NOMO-1 (cell line): ENCODE measurements around the gene OSBPL2.

ENCODE experiments used
- DNase-seq, 2 experiments: peaks; one replicate each; lab custom pipeline; 2025; ENCODE audit not compliant: unreplicated experiment in 2 of 2; lab: John Stamatoyannopoulos, UW

The OSBPL2 gene

GRCh38 chr20:62248890-62249560, 10.7 kb downstream of the OSBPL2 start:
- DNase-seq = no peak

DNA sequence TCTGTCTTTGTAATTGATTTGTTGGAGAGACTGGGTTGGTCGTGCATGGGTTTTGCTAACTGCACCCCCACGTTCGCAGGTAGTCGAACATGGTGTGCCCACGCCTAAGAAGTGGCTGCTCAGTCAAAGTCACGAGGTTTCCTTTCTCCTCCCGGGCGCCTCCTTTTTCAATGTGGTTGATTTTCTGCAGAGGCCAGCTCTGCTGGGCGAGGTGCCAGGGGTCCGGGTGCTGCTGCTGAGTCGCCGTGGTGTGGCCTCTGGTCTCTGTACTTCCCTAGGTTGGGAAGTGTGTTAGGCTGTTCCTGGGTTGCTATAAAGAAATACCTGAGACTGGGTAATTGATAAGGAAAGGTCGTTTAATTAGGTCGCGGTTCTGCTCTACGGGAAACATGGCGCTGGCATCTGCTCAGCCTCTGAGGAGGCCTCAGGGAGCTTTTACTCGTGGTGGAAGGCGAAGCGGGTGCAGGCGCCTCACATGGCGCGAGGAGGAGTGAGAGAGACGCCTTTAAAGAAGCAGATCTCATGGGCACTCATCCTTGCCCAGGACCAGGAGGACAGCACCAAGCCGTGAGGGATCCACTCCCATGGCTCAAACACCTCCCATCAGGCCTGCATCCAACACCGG, 14.1 kb downstream of the OSBPL2 start:
- DNase-seq = no peak

GRCh38 chr20:62253398-62253797, 15.1 kb downstream of the OSBPL2 start:
- DNase-seq = no peak

DNA sequence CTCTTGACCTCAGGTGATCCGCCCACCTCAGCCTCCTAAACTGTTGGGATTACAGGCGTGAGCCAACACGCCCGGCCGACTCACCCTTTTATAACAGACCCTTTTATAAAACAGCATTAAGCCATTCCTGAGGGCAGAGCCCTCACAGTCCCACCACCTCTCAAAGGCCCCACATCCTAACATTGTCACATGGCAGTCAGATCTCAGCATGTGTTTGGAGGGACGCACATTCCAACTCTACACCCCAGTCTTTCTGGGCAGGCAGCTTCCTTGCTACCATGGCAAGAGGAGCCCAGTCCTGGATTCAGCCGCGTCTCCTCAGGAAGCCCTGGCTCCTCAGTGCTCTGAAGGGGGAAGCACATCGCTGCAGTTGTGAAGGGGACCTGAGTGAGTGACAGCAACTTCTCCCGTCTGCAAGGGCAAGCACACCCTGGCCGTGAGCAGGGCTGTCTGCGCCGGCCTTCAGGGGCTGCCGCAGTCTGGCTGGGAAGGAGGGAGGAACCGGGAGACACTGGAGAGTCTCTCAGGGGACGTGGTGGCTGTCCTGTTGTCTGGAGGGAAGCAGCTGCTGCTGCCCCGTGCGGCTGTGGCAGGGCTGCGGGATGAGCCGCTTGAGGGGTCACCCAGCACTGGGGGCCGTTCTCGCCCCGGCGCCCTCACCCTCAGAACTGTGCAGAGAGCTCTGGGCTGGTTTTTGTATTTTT, 15.9 kb downstream of the OSBPL2 start:
- DNase-seq = no peak

DNA sequence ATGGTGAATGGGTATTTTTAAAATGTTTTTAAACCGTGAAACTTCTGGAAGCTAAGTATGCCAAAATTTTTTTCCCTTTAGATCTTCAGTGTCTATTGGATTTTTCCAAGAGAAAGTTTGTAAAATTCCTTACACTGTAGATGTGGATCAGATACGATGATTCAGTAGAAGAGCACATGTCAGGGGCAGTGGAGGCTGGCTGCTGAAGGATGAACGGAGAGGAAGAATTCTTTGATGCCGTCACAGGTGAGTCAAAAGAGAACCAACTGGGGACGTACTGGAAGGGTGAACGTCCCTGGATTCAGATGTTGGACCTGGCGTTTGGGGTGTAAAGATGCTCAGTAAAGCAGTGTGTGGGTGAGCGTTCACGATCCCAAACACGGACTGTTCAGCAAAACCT, 17.7 kb downstream of the OSBPL2 start:
- DNase-seq = no peak

DNA sequence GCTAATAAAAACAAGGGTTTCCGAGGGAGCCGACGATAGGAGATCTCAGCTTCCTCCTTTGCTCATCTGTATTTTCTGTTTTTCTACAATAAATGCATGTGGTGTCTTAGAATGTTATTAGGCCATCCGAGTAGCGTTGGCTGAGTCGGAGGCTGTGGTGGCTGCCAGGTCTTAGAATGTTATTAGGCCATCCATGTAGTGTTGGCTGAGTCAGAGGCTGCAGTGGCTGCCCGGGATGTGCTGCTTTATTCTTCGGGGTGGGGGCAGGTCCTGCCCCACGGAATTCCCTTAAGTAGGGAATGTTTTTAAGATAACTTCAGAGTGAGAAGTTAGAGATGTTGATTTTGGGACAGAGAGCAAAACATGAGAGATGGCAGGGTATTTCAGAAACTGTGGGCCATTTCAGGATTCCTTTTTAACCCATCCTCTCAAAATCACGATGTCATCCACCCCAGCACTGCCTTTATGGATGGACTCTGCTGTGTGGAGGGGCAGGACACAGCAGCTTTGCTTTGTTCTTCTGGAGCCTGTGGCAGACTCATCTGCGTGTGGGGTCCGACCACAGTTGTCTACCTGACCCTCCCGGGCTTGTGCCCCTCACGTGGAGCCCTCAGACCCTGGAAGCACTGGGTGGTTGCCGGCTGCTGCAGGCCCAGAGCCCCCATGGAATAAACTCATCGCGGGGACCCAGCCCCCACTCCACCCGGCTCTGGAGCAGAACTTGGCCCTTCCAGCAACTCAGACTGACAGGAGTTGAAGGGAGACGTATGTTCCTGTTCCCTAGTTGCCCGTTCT, 20.4 kb downstream of the OSBPL2 start:
- DNase-seq = no peak

GRCh38 chr20:62259294-62259565, 20.9 kb downstream of the OSBPL2 start:
- DNase-seq = no peak

DNA sequence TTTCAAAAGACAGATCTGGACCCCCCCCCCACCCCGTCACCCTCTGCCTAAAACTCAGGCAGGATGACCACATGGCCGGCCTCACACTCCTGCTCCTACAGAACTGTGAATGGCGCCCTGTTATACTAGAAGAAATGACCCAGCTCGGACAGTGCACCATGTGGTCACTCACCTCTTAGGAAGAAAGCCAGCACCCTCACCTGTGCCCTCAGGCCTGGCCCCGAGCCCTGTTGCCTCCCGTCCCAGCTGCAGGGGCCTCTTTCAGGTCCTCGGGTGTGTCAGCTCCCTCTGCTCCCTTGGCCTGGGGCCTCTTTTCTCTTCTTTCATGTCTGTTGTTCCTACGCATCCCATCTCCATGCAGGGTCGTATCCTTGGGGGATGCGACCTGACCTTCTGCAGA, 23.7 kb downstream of the OSBPL2 start:
- DNase-seq = no peak

DNA sequence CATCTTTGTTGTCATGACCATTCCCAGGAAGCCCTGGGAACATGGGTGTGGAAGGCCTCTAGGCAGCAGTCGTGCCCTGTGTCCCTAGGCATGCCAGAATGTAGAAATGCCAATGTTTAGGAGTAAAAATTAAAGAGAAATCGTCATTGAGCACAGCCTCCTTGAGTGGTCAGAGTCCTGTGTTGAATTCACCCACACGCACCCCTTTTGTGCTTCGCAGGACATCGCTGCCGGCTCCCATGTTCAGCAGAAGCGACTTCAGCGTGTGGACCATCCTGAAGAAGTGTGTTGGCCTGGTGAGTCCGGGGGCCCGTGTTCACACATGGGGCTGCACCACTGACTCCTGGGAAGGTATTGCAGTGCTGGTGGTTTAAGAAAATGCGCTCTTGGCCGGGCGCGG, 25.1 kb downstream of the OSBPL2 start:
- no peak for DNase-seq

DNA sequence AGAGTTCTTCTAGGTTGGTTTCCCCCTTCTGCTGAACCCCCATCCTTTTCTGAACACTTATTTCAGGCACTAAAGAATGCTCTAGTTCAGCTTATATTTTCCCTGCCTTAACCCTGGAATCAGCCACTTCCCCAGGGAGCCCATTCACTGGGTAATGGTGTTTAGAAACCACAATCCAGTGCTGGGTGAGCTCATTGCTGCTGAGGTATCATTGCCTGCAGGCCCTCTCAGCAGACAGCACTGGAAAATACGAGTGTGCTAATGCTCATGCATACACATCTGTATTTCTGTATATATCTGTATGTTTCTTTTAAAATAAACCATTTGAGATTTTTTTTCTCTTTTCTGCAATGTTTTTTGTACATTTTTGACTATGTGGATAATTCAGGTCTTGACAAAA, 27.0 kb downstream of the OSBPL2 start:
- no peak for DNase-seq

- no peak for DNase-seq
Measured at GRCh38 chr20:62266340-62266739, 28.0 kb downstream of the OSBPL2 start.

- DNase-seq = no peak
Measured at GRCh38 chr20:62266851-62267250, 28.5 kb downstream of the OSBPL2 start.

GRCh38 chr20:62267543-62267942, 29.2 kb downstream of the OSBPL2 start:
- no peak for DNase-seq

GRCh38 chr20:62268228-62268900, 30.0 kb downstream of the OSBPL2 start:
- no peak for DNase-seq

- no peak for DNase-seq
Measured at GRCh38 chr20:62269378-62269777, 31.1 kb downstream of the OSBPL2 start.

DNA sequence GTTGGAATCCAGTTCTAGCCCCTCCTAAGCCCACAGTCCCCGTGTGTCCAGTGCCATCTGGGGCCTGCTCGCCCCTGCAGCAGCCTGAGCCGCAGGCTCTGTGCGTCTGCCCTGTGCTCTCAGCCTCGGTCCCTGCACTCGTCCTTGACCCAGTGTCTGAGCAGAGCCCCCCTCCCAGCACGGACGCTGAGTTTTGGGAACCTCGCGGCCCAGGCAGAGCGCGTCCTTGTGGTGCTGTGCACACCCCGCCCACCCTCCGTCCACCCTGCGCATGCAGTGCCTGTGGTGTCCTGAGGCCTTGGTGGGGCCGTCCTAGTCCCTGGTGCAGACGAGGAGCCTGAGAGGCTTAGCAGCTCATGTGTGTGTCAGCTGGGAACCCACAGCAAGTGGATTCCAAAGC, 31.6 kb downstream of the OSBPL2 start:
- DNase-seq = no peak

GRCh38 chr20:62272200-62272599, 33.9 kb downstream of the OSBPL2 start:
- no peak for DNase-seq

DNA sequence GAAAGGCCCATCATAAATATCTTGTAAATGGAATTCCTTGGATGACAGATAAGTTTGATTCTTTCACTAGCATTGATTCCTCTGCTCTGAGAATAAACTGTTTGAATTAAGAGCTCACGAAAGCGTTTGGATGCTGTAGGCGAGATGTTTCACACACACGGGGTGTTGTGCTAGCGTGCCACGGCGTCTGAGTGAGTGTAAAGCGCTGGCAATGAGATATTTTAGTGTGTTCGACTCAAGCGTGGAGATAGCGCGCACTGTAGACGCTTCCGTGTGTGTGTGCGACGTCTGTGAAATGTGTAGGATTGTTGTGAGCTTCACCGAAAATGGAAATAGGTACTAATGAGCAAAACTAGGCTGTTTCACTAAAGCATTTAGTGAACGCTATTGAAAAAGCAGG, 35.1 kb downstream of the OSBPL2 start:
- no peak for DNase-seq

DNA sequence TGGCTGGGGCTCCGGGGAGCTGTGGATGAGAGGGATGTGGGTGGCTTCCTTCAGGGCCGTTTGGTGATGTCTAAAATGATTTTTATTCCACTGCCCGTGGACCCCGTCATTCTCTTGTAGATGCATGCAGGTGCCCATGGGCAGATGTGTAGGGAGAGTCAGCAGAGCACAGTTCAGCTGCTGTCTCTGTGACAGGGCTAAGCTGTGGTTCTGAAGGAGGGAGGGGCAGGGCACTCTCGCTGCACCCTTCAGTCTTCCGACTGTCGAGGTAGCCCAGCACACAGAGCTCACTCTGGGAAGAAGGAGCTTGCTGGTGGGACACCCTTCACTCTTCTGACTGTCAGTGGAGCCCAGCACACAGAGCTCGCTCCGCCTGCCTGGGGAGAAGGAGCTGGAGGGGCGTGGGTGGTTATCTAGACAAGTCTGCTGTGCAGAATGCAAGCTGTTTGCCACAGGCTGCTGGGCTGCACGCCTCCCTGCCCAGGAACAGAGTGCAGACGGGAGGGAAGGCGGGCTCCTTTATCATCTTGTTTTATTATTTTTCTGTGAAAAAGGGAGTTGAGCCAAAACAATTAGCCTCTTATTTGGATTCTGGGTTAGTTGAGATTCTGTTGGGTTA, 36.1 kb downstream of the OSBPL2 start:
- DNase-seq = no peak

- no peak for DNase-seq
Measured at GRCh38 chr20:62275219-62275618, 36.9 kb downstream of the OSBPL2 start.

- DNase-seq = no peak
Measured at GRCh38 chr20:62276439-62276838, 38.1 kb downstream of the OSBPL2 start.
